Measurements from ENCODE around the gene SCP2. TPM values are rescaled to one million over a fixed set of nuclear protein-coding genes. Genes with fewer than 3 reads are reported as not detected.
A peak's percentile ranks its signal among the peaks of the same experiment; 100 is the strongest.

SCP2 gene
- polyA plus RNA-seq, 1 donor from 2014 or later, result 143 TPM

DNA sequence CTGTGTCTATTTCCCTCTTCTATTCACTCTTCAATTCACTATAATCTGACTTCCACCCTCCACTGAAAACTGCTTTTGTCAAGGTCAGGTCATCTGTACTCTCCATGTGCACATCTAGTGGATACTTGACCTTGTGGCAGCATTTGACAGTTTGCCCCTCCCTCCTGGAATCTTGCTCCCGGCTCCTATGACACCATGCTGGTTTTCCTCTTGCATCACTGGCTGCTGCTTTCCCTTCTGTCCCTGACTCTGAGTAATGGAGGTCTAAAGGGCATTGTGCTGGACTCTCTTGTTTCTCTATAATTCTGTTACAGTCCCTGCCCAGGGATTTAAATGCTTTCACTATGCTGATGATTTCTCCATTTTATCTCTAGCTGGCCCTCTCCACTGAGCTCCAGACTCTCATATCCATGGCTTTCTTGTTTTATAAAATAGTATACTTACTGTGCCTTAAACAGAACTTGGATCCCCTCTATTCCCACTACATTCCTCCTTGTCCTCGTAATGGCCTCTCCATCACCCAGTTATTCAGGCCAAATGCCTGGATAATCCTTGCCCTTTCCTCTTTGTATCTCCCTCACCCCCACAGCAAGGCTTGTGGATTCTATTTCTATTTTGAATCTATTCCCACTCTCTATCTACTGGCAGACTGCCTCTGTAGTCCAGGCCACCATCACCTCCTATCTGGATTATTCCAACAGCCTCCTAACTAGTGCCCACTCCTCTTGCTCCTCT lies 98.1 kb downstream of the SCP2 start:
- H3K4me1 Mint-ChIP-seq, result peaks cover 6 to 8% (median 7%) of the 10 kb centered on the region in 3 donors
- H3K9me3 Mint-ChIP-seq, result no peaks in the 10 kb centered on the region
- H3K27ac Mint-ChIP-seq, result no peak overlapping the region
- H3K4me3 Mint-ChIP-seq, result no peak overlapping the region
- H3K36me3 Mint-ChIP-seq, result peaks cover 2% of the 10 kb centered on the region
- H3K27me3 Mint-ChIP-seq, result no peaks in the 10 kb centered on the region

DNA sequence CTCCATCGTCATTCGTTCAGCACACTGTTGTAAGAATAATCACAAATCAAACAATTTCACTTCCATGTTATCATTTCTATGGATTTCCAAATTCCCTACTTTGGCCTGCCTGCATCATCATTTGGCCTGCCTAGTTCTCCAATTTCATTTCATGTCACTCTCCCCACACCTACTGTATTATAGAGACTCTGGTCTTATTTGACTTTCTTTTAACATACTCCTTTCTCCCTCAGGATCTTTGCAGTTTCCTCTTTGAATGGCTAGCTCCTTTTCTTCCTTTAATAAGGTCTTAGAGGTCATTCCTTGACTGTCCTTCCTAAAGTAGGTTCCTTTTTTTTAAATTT lies 98.7 kb downstream of the SCP2 start:
- no peak overlapping the region for H3K27ac Mint-ChIP-seq
- H3K27me3 Mint-ChIP-seq, result no peaks in the 10 kb centered on the region
- H3K4me3 Mint-ChIP-seq, result no peak overlapping the region
- H3K4me1 Mint-ChIP-seq, result peaks cover 6 to 8% (median 7%) of the 10 kb centered on the region in 3 donors
- H3K9me3 Mint-ChIP-seq, result no peaks in the 10 kb centered on the region
- H3K36me3 Mint-ChIP-seq, result peaks cover 2% of the 10 kb centered on the region

DNA sequence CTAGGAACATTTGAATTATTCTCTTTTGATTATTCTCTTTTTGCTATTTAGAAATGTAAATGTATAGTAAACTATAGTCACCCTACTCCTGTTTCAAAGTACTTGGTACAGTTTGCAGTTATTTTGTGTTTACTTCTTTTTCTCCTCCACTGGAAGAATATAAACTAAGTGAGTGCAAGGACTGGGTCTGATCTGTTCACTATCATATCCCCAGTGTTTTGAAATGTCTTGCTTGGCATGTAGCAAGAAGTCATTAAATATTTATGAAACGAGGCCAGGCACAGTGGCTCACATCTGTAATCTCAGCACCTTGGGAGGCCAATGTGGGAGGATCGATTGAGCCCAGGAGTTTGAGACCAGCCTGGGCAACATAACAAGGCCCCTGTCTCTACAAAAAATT lies 99.2 kb downstream of the SCP2 start:
- H3K36me3 Mint-ChIP-seq, result peaks cover 4% of the 10 kb centered on the region
- H3K27ac Mint-ChIP-seq, result no peak overlapping the region
- peaks cover 6 to 8% (median 7%) of the 10 kb centered on the region in 3 donors for H3K4me1 Mint-ChIP-seq
- no peaks in the 10 kb centered on the region for H3K27me3 Mint-ChIP-seq
- H3K9me3 Mint-ChIP-seq, result no peaks in the 10 kb centered on the region
- no peak overlapping the region for H3K4me3 Mint-ChIP-seq

DNA sequence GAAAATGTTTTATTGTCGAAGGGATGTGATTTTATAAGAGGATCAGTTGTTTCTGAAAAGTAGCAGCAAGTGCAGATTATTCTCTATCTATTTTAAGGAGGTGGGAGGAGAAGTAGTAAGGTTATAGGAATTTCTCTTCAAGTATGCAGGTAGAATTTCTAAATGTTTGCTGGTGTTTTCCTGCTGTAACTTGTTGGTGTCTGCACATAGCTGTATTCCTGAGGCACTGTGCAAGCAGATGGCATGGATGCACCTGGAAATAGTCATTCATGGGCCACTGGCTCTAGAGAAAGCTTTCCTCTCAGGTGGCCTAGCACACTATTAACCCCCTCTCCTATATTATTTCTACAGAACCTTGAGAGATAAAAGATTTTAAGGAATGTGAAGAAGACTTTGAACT lies 104.7 kb downstream of the SCP2 start:
- H3K4me3 Mint-ChIP-seq, result no peak overlapping the region
- no peaks in the 10 kb centered on the region for H3K9me3 Mint-ChIP-seq
- no peaks in the 10 kb centered on the region for H3K27me3 Mint-ChIP-seq
- H3K36me3 Mint-ChIP-seq, result peaks cover 15% of the 10 kb centered on the region
- no peak overlapping the region for H3K27ac Mint-ChIP-seq
- peaks cover 0 to 2% (median 0%) of the 10 kb centered on the region in 3 donors for H3K4me1 Mint-ChIP-seq

DNA sequence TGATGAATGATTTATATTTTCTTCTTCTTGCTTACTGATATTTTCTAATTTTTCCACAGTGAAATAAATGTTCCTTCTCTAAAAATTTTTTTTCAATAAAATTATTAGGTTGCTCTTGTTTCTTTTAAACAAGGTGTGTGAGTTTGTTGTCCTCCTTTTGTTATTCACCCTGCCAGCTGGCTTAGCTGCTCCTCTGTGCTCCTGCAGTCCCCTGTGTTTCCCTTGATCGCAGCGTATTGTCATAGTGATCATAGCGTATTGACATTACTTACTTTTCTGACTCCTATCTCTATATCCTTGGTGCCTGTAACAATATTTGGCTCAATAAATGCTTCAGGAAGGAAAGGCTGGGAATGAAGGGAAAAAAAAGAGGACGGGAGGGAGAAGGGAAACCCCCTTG lies 110.1 kb downstream of the SCP2 start:
- H3K27ac Mint-ChIP-seq, result no peak overlapping the region
- H3K36me3 Mint-ChIP-seq, result peaks cover 19% of the 10 kb centered on the region

DNA sequence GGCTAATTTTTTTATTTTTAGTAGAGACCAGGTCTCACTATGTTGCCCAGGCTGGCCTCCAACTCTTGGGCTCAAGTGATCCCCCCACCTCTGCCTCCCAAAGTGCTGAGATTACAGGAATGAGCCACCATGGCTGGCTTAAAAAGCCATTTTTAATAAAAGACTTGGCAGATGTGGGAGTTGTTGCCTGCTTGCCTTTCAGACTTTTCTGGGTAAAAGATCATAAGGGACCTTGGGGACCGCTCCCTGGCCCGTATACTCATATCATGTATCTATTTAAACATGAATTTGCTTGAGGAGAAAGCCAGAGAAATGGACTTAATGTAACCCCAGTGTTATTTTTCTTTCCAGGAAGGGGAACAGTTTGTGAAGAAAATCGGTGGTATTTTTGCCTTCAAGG lies 111.5 kb downstream of the SCP2 start:
- H3K27ac Mint-ChIP-seq, result no peak overlapping the region
- H3K4me1 Mint-ChIP-seq, result peaks cover 0 to 2% (median 0%) of the 10 kb centered on the region in 3 donors

More for the DNA sequence above, 110.1 kb downstream of the SCP2 start:
- no peaks in the 10 kb centered on the region for H3K9me3 Mint-ChIP-seq
- H3K27me3 Mint-ChIP-seq, result no peaks in the 10 kb centered on the region
- H3K4me1 Mint-ChIP-seq, result peaks cover 0 to 2% (median 0%) of the 10 kb centered on the region in 3 donors
- H3K4me3 Mint-ChIP-seq, result no peak overlapping the region

DNA sequence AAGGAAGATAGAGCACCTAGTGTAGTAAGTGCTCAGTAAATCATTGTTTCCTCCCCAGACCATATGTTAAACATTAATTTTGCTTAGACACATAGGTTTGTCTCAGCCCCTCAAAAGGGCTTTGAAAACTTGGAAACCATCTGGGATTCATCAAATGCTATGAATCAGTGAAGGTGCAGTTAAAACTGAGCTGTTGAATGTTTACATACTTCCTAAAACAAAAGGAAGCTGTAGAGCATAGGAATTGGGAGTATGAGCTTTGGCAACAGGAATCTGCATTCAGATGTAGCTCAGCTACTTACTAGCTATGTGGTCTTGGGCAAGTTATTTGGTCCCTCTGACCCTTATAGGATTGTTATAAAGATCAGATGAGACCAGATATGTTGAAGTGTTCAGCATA lies 116.2 kb downstream of the SCP2 start:
- peaks cover 19% of the 10 kb centered on the region for H3K36me3 Mint-ChIP-seq
- no peak overlapping the region for H3K4me3 Mint-ChIP-seq
- no peaks in the 10 kb centered on the region for H3K9me3 Mint-ChIP-seq
- no peak overlapping the region for H3K27ac Mint-ChIP-seq
- H3K4me1 Mint-ChIP-seq, result no peaks in the 10 kb centered on the region
- H3K27me3 Mint-ChIP-seq, result no peaks in the 10 kb centered on the region

More for the DNA sequence above, 111.5 kb downstream of the SCP2 start:
- Mint-ChIP-seq H3K4me3 (peak overlapping the region in 1 of 4 donors; percentile 30), H3K9me3 (no peaks in the 10 kb centered on the region), H3K36me3 (peaks cover 16% of the 10 kb centered on the region), H3K27me3 (no peaks in the 10 kb centered on the region)

DNA sequence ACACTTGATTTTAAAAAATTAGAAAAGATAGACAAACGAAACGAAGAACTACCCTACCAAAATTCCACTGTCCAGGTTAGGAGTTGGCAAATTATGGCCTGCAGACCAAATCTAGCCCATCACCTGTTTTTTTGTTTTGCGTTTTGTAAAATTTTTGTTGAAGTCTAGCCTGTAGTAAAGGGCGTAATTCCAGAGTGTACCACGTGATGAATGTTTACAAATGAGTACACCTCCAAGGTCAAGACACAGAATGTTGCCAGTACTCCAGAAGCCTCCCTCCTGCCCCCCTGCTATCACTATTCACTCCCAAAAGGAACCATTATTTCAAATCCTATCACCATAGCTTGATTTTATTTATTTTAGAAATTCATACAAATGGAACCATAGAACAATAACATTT lies 117.8 kb downstream of the SCP2 start:
- no peaks in the 10 kb centered on the region for H3K4me1 Mint-ChIP-seq
- no peaks in the 10 kb centered on the region for H3K9me3 Mint-ChIP-seq
- peaks cover 11% of the 10 kb centered on the region for H3K36me3 Mint-ChIP-seq
- H3K4me3 Mint-ChIP-seq, result no peak overlapping the region
- no peaks in the 10 kb centered on the region for H3K27me3 Mint-ChIP-seq
- no peak overlapping the region for H3K27ac Mint-ChIP-seq

DNA sequence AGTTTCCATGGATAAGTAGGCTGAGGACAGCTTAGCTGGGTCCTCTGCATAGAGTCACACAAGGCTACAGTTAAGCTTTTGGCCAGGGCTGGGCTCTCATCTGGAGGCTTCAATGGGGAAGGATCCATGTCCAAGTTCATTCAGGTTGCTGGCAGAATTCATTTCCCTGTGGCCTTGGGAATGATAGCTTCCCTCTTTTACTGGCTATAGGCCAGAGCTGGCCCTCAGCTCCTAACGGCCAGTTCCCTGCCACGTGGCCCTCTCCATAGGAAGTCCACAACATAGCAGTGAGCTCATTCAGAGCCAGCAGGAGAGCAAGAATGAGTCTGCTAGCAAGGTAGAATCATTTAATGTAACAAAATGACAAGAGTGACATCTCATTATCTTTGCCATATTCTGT lies 119.9 kb downstream of the SCP2 start:
- no peak overlapping the region for H3K27ac Mint-ChIP-seq
- H3K4me1 Mint-ChIP-seq, result no peaks in the 10 kb centered on the region
- no peaks in the 10 kb centered on the region for H3K9me3 Mint-ChIP-seq
- H3K4me3 Mint-ChIP-seq, result no peak overlapping the region
- H3K36me3 Mint-ChIP-seq, result peaks cover 7% of the 10 kb centered on the region
- no peaks in the 10 kb centered on the region for H3K27me3 Mint-ChIP-seq

DNA sequence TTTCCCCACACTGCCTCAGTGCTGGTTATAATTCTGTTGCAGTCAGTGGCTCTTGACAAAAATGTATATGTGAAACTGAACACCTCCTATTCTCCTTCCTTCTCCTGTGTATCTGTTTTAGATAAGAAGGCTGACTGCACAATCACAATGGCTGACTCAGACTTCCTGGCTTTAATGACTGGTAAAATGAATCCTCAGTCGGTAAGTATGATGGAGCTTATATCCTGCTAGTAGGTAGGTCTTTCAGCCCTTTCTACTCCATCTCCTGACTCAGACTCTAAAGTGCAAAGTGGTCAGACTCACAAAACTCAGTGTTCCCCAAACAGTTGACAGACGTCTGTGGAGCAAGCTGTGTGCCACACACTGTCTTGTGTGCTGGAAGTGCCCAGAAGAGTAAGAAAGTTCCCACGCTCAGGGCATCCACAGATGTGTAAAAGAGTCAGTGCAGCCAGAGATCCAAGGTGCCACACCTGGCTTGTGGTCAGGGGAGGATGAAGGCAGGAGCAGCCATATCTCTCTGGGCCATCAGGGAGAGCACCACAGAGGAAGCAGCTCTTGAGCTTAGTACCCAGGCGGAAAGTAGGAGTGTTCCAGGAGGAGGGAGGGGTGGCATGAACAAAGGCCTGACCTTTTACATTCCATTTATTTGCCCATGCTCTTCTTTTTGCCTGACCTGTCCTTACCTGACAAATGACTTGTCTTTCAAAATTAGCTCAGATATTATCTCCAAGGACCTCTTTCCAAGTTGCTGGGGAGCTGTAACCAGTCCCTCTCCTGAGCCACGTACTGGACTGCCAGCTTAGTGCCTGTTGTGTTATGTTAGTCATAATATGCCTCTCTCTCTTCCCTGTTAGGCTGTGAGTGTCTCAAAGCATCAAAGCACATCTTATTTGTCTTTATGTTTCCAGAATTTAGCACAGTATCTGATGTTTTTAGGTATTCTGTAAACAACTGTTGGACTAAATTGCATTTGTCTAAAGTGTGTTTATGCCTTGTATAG lies 121.0 kb downstream of the SCP2 start:
- no peaks in the 10 kb centered on the region for H3K27me3 Mint-ChIP-seq
- no peak overlapping the region for H3K4me3 Mint-ChIP-seq
- peaks cover 17% of the 10 kb centered on the region for H3K36me3 Mint-ChIP-seq
- no peak overlapping the region for H3K27ac Mint-ChIP-seq
- H3K4me1 Mint-ChIP-seq, result no peaks in the 10 kb centered on the region
- H3K9me3 Mint-ChIP-seq, result no peaks in the 10 kb centered on the region

DNA sequence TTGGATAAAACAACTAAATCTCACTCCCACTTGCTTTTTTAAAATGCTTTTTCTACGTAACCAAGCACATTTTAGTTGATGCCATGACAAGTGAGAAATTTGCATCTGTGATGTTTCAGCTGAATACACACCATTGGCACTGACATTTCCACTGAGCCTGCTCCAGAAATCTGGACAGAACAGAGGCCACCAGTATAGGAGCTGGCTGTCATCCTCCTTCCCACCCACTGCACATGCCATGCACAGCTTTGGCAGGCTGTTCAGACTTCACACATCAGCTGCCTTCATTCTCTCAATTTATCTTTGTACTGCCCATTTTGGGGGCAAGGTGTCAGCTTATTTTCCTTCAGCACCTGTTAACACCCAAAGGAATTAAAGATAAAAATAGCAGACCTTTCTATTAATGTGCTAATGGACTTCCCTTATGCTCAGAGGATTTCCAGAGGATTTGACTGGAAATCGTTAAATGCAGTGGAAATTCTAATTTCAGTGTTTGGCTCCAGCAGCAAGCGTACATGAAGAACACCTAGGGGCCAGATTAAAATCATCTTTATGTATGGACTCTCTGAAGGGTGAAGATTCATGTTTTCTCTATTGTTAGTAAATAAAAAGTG lies 122.0 kb downstream of the SCP2 start:
- Mint-ChIP-seq H3K4me1 (no peaks in the 10 kb centered on the region), H3K27ac (no peak overlapping the region), H3K4me3 (no peak overlapping the region), H3K36me3 (peaks cover 21% of the 10 kb centered on the region), H3K27me3 (no peaks in the 10 kb centered on the region), H3K9me3 (no peaks in the 10 kb centered on the region)

DNA sequence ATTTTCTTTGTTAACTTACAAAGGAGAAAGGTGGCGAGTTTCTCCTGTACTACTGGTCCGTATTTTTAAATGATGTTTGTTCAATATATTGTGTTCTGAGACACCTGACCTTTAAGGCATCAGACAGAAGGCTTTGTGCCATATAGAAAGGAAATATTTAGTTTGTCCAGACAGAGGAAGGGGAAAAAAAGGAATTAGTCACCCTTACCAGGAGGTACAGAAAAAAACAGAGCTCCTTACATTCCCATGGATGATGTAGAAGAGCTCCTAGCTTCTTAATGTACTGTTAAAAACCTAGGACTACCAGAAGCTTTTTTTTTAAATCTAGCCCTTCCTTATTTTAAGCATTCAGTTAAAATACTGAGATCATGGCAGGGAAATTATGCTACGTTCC lies 122.5 kb downstream of the SCP2 start:
- peaks cover 21% of the 10 kb centered on the region for H3K36me3 Mint-ChIP-seq

DNA sequence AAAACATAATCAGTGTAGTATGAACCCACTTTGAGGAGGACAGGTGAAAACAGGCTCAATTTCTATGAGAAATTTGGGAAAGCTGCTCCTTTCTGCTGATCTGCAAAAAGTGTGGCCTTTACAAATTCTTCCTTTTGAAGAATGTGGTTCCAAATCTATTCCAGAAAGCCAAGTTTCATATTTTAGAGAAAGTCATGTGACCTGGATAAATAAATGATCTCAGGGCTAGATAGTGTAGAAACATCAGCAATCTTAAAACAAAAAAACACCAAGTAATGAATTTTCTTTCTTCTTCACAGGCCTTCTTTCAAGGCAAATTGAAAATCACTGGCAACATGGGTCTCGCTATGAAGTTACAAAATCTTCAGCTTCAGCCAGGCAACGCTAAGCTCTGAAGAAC lies 123.2 kb downstream of the SCP2 start:
- Mint-ChIP-seq H3K27ac (no peak overlapping the region), H3K36me3 (peaks cover 21% of the 10 kb centered on the region), H3K9me3 (peaks cover 0 to 2% (median 0%) of the 10 kb centered on the region in 3 donors), H3K4me3 (no peak overlapping the region), H3K27me3 (no peaks in the 10 kb centered on the region), H3K4me1 (no peaks in the 10 kb centered on the region)

More for the DNA sequence above, 122.5 kb downstream of the SCP2 start:
- no peaks in the 10 kb centered on the region for H3K27me3 Mint-ChIP-seq
- no peak overlapping the region for H3K4me3 Mint-ChIP-seq
- H3K27ac Mint-ChIP-seq, result no peak overlapping the region
- H3K9me3 Mint-ChIP-seq, result peaks cover 0 to under 1% (median 0%) of the 10 kb centered on the region in 3 donors
- no peaks in the 10 kb centered on the region for H3K4me1 Mint-ChIP-seq

DNA sequence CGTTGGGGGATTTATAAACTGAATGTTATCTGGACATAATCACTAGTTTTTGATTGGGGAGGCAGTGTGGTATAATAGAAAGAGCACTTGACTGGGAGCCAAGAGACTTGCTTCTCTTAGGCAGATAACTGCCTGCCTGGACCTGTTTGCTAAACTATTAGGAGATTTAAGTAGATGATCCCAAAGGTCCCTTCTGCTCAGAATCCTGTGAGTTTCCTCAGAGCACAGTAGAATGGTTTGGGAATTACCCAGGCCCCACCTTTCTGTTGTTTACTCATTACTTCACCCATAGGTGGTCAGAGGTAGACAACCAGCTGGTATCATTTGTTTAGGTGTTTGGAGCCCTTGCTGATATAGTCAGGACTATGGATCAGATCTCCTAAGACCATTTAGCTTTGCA lies 124.6 kb downstream of the SCP2 start:
- H3K36me3 Mint-ChIP-seq, result peaks cover 21% of the 10 kb centered on the region
- no peaks in the 10 kb centered on the region for H3K27me3 Mint-ChIP-seq

DNA sequence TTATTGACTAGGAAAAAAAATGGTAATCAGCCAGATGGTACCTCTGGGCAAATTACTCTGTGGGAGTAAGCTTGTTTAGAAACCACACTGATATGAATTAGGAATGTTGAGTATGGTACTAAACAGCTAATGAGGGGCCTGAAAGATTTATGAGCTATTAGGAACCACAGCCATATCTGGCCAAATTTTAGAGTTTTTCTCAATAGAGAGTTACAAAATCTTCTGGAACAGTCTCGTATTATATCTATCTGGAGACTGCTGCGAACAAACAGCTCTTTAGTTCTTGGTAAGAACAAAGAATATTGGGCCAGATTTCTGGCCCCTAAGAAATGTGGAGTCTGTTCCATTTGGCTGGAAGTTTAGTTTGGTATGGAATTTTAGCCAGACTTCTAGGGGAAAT lies 130.1 kb downstream of the SCP2 start:
- H3K27ac Mint-ChIP-seq, result no peak overlapping the region

More for the DNA sequence above, 124.6 kb downstream of the SCP2 start:
- H3K4me3 Mint-ChIP-seq, result no peak overlapping the region
- no peaks in the 10 kb centered on the region for H3K4me1 Mint-ChIP-seq
- H3K27ac Mint-ChIP-seq, result no peak overlapping the region
- peaks cover 0 to 2% (median 0%) of the 10 kb centered on the region in 3 donors for H3K9me3 Mint-ChIP-seq

More for the DNA sequence above, 130.1 kb downstream of the SCP2 start:
- Mint-ChIP-seq H3K36me3 (peaks cover 14% of the 10 kb centered on the region), H3K4me3 (no peak overlapping the region), H3K27me3 (peaks cover 13% of the 10 kb centered on the region), H3K4me1 (no peaks in the 10 kb centered on the region), H3K9me3 (peaks cover 0 to 2% (median 0%) of the 10 kb centered on the region in 3 donors)

All from IgD-negative memory B cell (primary cell).